Subcutaneous adipose tissue (tissue), 4 donors: ENCODE results near the gene PMFBP1. TPM values are rescaled to one million over a fixed set of nuclear protein-coding genes. Genes with fewer than 3 reads are reported as not detected.

Source experiments
- CTCF ChIP-seq: fragments of 450-650 bp; IDR thresholded peaks from one replicate; pipeline ENCODE4 v1.5.1; 2016; ENCODE audit warnings: low read depth, mild to moderate bottlenecking, control low read depth, antibody characterized with exemption, moderate library complexity
- total RNA-seq, 4 donors: library from RNA; depleted of rRNA; stranded (reverse); fragments of >200 nt; gene quantifications; one replicate each; pipeline ENCODE4 v1.1.0, GENCODE V29; 2016

Gene PMFBP1
- total RNA-seq, 4 donors from 2014 or later = 0.57 to 7.2 (median 3.4) TPM

DNA sequence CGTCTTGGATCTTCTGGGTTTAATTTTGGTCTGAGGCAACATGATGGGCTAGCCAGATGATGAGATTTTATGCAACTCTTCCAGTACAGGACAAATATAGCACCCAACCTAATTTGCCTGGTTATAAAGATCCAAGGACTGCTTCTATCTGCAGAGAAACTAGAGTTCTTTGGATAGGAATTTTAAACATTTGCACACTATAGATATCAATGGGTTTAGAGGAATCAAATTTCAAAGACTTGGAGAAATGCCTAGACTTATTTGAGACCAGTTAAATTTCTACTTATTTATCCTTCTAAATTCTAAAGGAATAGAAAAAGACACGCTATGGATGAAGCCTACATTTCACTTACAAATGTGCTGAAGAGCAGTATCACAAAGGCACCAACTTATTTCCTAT lies 12.6 kb downstream of the PMFBP1 start:
- no peak for TF ChIP-seq CTCF

- no peak for TF ChIP-seq CTCF
Measured at GRCh38 chr16:72149676-72150464, 22.1 kb downstream of the PMFBP1 start.

- no peak for TF ChIP-seq CTCF
Measured at GRCh38 chr16:72142476-72142875, 29.5 kb downstream of the PMFBP1 start.

DNA sequence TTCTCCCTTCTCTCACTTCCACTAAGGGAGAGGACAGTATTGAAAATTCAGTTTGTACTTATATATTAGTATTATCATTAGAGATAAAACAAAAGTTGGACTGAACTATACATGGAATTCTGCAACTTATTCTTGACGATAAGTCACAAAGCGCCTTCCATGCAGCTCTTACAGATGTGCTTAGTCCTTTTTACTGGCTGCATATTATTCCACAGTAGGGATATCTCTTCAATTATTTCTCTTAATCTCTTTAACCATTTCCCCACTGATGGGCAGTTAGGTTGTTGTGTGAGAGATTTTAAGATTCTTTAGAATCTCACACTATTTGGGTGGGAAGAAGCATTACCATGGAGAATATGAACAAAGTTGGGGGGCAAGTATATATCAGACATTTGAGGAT lies 32.0 kb downstream of the PMFBP1 start:
- TF ChIP-seq CTCF = no peak

DNA sequence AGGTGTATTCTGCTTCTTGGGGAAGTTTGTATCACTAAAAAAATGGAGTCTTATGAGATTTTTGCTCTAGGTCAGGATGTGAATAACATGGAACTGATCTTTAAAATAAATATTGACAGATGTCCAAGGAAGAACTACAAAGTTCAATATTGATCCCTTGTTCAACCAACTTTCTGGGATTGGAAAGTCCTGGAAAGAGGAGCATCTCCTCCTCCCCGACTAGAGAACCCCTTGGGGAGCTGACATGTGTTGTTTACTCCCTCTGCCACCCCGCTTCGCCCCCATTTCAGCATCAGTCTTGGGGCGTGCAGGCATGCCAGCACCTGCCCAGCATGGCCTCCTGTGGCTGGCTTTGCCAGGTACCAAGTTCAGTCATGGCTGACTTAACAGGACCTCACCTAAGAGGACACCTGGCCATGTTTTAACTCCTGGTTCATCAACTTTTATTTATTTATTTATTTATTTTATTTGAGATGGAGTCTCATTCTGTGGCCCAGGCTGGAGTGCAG lies 33.8 kb downstream of the PMFBP1 start:
- no peak for TF ChIP-seq CTCF

DNA sequence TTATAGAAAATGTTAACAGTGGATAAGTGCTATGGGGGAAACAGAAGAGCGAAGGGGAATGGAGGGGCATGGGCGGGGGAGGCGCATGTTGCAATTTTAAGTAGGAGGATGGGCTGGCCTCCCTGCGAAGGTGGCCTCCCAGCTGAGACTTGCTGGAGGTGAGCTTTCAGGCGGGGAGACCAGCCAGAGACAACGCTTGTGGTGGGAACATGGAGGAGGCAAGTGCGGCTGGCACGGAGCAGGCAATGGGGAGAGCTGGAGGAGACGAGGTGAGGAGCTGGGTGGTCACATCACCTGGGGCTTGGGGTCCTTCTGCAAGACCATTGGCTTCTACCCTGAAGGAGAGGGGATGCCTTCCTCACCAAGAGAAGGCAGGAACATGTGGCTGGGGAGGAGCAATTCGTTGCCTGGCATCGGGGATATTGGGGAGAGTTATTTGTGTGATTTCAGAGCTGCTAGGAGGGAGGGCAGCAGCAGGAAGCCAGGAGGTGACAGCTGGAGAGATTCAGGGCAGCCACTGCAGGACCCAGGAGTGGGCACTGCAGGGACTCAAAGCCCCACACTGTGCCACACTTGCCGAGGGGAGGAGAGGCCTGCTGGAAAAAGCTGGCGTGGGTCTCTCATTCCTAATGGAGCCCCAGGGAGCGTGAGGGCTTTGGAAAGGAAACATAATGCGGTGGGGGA lies 34.4 kb downstream of the PMFBP1 start:
- no peak for TF ChIP-seq CTCF

DNA sequence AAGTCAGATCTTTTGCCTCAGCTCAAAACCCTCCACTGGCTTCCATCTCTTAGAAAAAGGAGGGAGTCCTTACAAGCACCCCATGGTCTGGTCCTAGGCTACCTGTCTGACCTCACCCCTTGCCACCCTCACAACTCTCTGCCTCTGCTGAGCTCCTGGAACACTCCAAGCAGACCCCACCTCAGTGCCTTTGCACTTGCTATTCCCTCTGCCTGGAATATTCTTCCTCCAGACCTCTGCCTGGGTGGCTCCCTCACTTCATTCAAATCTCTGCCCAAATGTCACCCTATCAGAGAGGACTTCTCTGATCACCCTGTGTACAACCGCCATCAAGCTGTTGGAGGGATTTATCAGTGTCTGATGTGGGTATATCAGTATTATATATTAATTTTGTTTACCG lies 37.4 kb downstream of the PMFBP1 start:
- TF ChIP-seq CTCF = no peak
